HG03135 (cell line): ENCODE results near the gene MAPK10.

ENCODE experiments used
- ATAC-seq: cut with Tn5 transposase; IDR thresholded peaks from one replicate; pipeline ENCODE4 v1.9.1; 2021; ENCODE audit warnings: mild to moderate bottlenecking, moderate library complexity; ENCODE audit not compliant: unreplicated experiment

MAPK10 gene

GRCh38 chr4:86359944-86360478 is at the start of gene MAPK10:
TSS of gene MAPK10 (minus strand) at chr4:86360053.
- peak; percentile 99 for ATAC-seq

GRCh38 chr4:86403575-86403974 is 43.7 kb upstream of the MAPK10 start:
- no peak for ATAC-seq

GRCh38 chr4:86401826-86402225 is 42.0 kb upstream of the MAPK10 start:
- no peak for ATAC-seq

GRCh38 chr4:86400216-86400615 is 40.4 kb upstream of the MAPK10 start:
- ATAC-seq: no peak

- no peak for ATAC-seq
These were observed 38.3 kb upstream of the MAPK10 start for GRCh38 chr4:86398187-86398586.

- no peak for ATAC-seq
These were observed 33.9 kb upstream of the MAPK10 start for GRCh38 chr4:86393749-86394148.

- ATAC-seq: no peak
These were observed 29.8 kb upstream of the MAPK10 start for GRCh38 chr4:86389664-86390063.

GRCh38 chr4:86388252-86388651 is 28.4 kb upstream of the MAPK10 start:
- ATAC-seq: no peak

- no peak for ATAC-seq
These were observed 27.1 kb upstream of the MAPK10 start for GRCh38 chr4:86386817-86387415.

GRCh38 chr4:86386201-86386600 is 26.3 kb upstream of the MAPK10 start:
- no peak for ATAC-seq

GRCh38 chr4:86381431-86381830 is 21.6 kb upstream of the MAPK10 start:
- no peak for ATAC-seq

- ATAC-seq: no peak
These were observed 20.4 kb upstream of the MAPK10 start for GRCh38 chr4:86380181-86380724.

GRCh38 chr4:86376850-86377249 is 17.0 kb upstream of the MAPK10 start:
- no peak for ATAC-seq

- ATAC-seq: no peak
These were observed 8.6 kb upstream of the MAPK10 start for GRCh38 chr4:86368433-86368832.

- no peak for ATAC-seq
These were observed 7.7 kb upstream of the MAPK10 start for GRCh38 chr4:86367577-86367976.

- no peak for ATAC-seq
These were observed 7.1 kb upstream of the MAPK10 start for GRCh38 chr4:86366920-86367319.

GRCh38 chr4:86362510-86362909 is 2.7 kb upstream of the MAPK10 start:
- ATAC-seq: no peak

GRCh38 chr4:86358257-86358656 is 1.6 kb downstream of the MAPK10 start:
- ATAC-seq: no peak

- no peak for ATAC-seq
These were observed 2.2 kb downstream of the MAPK10 start for GRCh38 chr4:86357608-86358007.

GRCh38 chr4:86356425-86357210 is 3.2 kb downstream of the MAPK10 start:
- no peak for ATAC-seq

- ATAC-seq: no peak
These were observed 5.5 kb downstream of the MAPK10 start for GRCh38 chr4:86354390-86354789.

GRCh38 chr4:86346320-86346719 is 13.5 kb downstream of the MAPK10 start:
- ATAC-seq: no peak
